ENCODE data around the gene RIOK1.

DNA sequence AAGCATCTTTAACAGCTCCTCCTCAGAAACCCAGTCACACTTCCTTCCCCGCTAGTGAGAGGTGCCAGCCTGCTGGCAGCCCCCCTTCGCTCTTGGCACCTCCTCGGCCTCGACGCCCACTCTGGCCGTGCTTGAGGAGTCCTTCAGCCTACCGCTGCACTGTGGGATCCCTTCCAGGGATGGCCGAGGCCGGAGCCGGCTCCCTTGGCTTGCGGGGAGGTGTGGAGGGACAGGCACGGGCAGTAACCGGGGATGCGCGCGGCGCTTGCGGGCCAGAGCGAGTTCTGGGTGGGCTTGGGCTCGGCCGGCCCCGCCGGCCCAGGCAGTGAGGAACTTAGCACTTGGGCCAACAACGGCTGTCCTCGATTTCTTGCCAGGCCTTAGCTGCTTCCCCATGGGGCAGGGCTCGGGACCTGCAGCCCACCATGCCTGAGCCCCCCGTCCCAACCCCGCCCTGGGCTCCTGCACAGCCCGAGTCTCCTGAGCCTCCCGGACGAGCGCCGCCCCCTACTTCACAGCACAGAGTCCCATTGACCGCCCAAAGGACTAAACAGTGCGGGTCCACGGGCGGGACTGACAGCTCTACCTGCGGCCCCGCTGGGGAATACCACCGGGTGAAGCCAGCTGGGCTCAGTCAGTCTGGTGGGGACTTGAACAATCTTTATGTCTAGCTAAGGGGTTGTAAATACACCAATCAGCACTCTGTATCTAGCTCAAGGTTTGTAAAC lies 51.6 kb downstream of the RIOK1 start:
- TF ChIP-seq, protein P1, sequence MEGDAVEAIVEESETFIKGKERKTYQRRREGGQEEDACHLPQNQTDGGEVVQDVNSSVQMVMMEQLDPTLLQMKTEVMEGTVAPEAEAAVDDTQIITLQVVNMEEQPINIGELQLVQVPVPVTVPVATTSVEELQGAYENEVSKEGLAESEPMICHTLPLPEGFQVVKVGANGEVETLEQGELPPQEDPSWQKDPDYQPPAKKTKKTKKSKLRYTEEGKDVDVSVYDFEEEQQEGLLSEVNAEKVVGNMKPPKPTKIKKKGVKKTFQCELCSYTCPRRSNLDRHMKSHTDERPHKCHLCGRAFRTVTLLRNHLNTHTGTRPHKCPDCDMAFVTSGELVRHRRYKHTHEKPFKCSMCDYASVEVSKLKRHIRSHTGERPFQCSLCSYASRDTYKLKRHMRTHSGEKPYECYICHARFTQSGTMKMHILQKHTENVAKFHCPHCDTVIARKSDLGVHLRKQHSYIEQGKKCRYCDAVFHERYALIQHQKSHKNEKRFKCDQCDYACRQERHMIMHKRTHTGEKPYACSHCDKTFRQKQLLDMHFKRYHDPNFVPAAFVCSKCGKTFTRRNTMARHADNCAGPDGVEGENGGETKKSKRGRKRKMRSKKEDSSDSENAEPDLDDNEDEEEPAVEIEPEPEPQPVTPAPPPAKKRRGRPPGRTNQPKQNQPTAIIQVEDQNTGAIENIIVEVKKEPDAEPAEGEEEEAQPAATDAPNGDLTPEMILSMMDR (IDR thresholded peaks at IDR 0.05; ENCODE audit: control extremely low read depth in 1 of 3, insufficient read depth in 1 of 3, low read depth in 1 of 3, low read length in 3 of 3) = no peak
- TF ChIP-seq EZH2 (IDR thresholded peaks at IDR 0.05; ENCODE audit: low read depth, low read length, severe bottlenecking) (no peak), CBX8 (IDR thresholded peaks at IDR 0.05; ENCODE audit: borderline replicate concordance, low read depth, low read length) (no peak), JUND (IDR thresholded peaks at IDR 0.05; ENCODE audit: low read length) (no peak), KDM5A (IDR thresholded peaks at IDR 0.05; ENCODE audit: low read length) (no peak), TCF12 (IDR thresholded peaks at IDR 0.05; ENCODE audit: low read depth, low read length) (no peak), POLR2A (IDR thresholded peaks at IDR 0.05; ENCODE audit: control extremely low read depth in 1 of 2, low read depth in 2 of 2, low read length in 2 of 2) (no peak), EP300 (IDR thresholded peaks at IDR 0.05; ENCODE audit: borderline replicate concordance in 1 of 2, low read depth in 2 of 2, low read length in 2 of 2) (no peak), RNF2 (IDR thresholded peaks at IDR 0.05; ENCODE audit: borderline replicate concordance, low read depth, low read length, missing control alignments, poor library complexity, severe bottlenecking) (no peak), HDAC2 (IDR thresholded peaks at IDR 0.05; ENCODE audit: borderline replicate concordance in 1 of 2, low read depth in 2 of 2, low read length in 2 of 2) (no peak), BACH1 (IDR thresholded peaks at IDR 0.05; ENCODE audit: low read length) (no peak)

Measured in H1 (cell line).